HepG2 (cell line): ENCODE data around the gene TOP1. TPM values are rescaled to one million over a fixed set of nuclear protein-coding genes. Genes with fewer than 3 reads are reported as not detected.

Experiments used
- ATF6 ChIP-seq: sonication (generic); formaldehyde crosslinking; conservative IDR thresholded peaks from 2 replicates; pipeline ENCODE4 v1.4.0; 2020; ENCODE audit warnings: missing genetic modification reagents
- CERS6 ChIP-seq: sonication (generic); formaldehyde crosslinking; IDR thresholded peaks from 2 replicates; pipeline ENCODE4 v1.5.0; 2020; ENCODE audit warnings: missing genetic modification reagents
- ELF1 ChIP-seq: sonication (generic); formaldehyde crosslinking; IDR thresholded peaks from 2 replicates; pipeline ENCODE4 v1.4.0; 2020; ENCODE audit warnings: missing genetic modification reagents
- HINFP ChIP-seq: sonication (generic); formaldehyde crosslinking; IDR thresholded peaks from 2 replicates; pipeline ENCODE4 v1.4.0; 2020; ENCODE audit warnings: low read depth, mild to moderate bottlenecking, missing genetic modification reagents
- ISX ChIP-seq: sonication (generic); formaldehyde crosslinking; conservative IDR thresholded peaks from 2 replicates; pipeline ENCODE4 v1.5.0; 2020; ENCODE audit warnings: missing genetic modification reagents
- MIXL1 ChIP-seq: IDR thresholded peaks from 2 replicates; pipeline ENCODE4 v1.6.1; 2016
- NRL ChIP-seq: sonication (generic); formaldehyde crosslinking; IDR thresholded peaks from 2 replicates; pipeline ENCODE4 v1.5.0; 2020; ENCODE audit warnings: missing genetic modification reagents, mild to moderate bottlenecking, moderate library complexity, borderline replicate concordance
- RORA ChIP-seq: sonication (generic); formaldehyde crosslinking; IDR thresholded peaks from 2 replicates; pipeline ENCODE4 v1.5.0; 2020; ENCODE audit warnings: mild to moderate bottlenecking, missing genetic modification reagents, moderate library complexity
- SATB2 ChIP-seq: sonication (generic); formaldehyde crosslinking; IDR thresholded peaks from 2 replicates; pipeline ENCODE4 v1.5.0; 2020; ENCODE audit warnings: missing genetic modification reagents
- STAT5B ChIP-seq: sonication (generic); formaldehyde crosslinking; IDR thresholded peaks from 2 replicates; pipeline ENCODE4 v1.4.0; 2020; ENCODE audit warnings: missing genetic modification reagents
- THAP9 ChIP-seq: sonication (generic); formaldehyde crosslinking; IDR thresholded peaks from 2 replicates; pipeline ENCODE4; 2020; ENCODE audit warnings: missing genetic modification reagents, mild to moderate bottlenecking, borderline replicate concordance
- ZBTB2 ChIP-seq: sonication (generic); formaldehyde crosslinking; IDR thresholded peaks from 2 replicates; pipeline ENCODE4 v1.8.0; 2022; ENCODE audit warnings: low read depth, missing genetic modification reagents
- ZBTB38 ChIP-seq: sonication (generic); formaldehyde crosslinking; IDR thresholded peaks from 2 replicates; pipeline ENCODE4 v1.5.1; 2020; ENCODE audit warnings: mild to moderate bottlenecking, missing genetic modification reagents
- ZKSCAN8 ChIP-seq: IDR thresholded peaks from 2 replicates; pipeline ENCODE4 v1.6.1; 2016; ENCODE audit warnings: borderline replicate concordance, missing genetic modification reagents, missing compliant biosample characterization
- ZNF235 ChIP-seq: sonication (generic); formaldehyde crosslinking; IDR thresholded peaks from 2 replicates; pipeline ENCODE4 v1.8.1; 2023; ENCODE audit warnings: mild to moderate bottlenecking, missing genetic modification reagents, borderline replicate concordance
- ZNF30 ChIP-seq: sonication (generic); formaldehyde crosslinking; IDR thresholded peaks from 2 replicates; pipeline ENCODE4 v1.5.0; 2020; ENCODE audit warnings: mild to moderate bottlenecking, missing genetic modification reagents
- ZNF430 ChIP-seq: sonication (generic); formaldehyde crosslinking; IDR thresholded peaks from 2 replicates; pipeline ENCODE4 v1.9.0; 2021; ENCODE audit warnings: mild to moderate bottlenecking, missing genetic modification reagents
- ZNF788 ChIP-seq: sonication (generic); formaldehyde crosslinking; IDR thresholded peaks from 2 replicates; pipeline ENCODE4 v1.5.0; 2020; ENCODE audit warnings: mild to moderate bottlenecking, missing genetic modification reagents, borderline replicate concordance
- ZNF83 ChIP-seq: sonication (generic); formaldehyde crosslinking; IDR thresholded peaks from 2 replicates; pipeline ENCODE4 v1.4.0; 2020; ENCODE audit warnings: missing genetic modification reagents, mild to moderate bottlenecking, borderline replicate concordance
- polyA plus RNA-seq, 8 experiments: library from polyadenylated mRNA; depleted of rRNA in 3 of 8; stranded (reverse) in 7 of 8; unstranded in 1 of 8; fragments of >200 nt; fragmentation: Illumina TruSeq in 4 of 8; extraction: Trizol in 4 of 8; gene quantifications; 2 replicates each; pipeline versions ENCODE4 v1.2.1 to v1.2.3, GENCODE V29; 2011 to 2016; ENCODE audit warnings: low read depth in 4 of 8, missing spikeins in 1 of 8, mixed read lengths in 1 of 8; ENCODE audit not compliant: insufficient read depth in 1 of 8
- total RNA-seq, 5 experiments: library from RNA; depleted of rRNA; stranded (reverse); fragments of >200 nt; fragmentation: Illumina TruSeq; extraction: Trizol; gene quantifications; 2 replicates each; pipeline ENCODE4 v1.2.3, GENCODE V29; 2016; ENCODE audit warnings: low read depth in 1 of 5

Gene TOP1
- total and polyA plus RNA-seq, 2 of the 13 experiments (the other 11 are each of a cell fraction or from before 2014, with no cell fraction given), result 10.2 to 19.4 TPM

GRCh38 chr20:41137614-41138474, 109.2 kb downstream of the TOP1 start (continued):
- no peak for TF ChIP-seq CERS6 (CRISPR knock-in tag)
- TF ChIP-seq NRL (CRISPR knock-in tag), result peak; percentile 85; the same call in 1 of the 2 replicates
- peak; percentile 16; the same call in 1 of the 2 replicates for TF ChIP-seq HINFP (CRISPR knock-in tag)
- TF ChIP-seq ZNF430, result peak; percentile 24; the same call in 1 of the 2 replicates
- no peak; the same call in 1 of the 2 replicates for TF ChIP-seq ZBTB38 (CRISPR knock-in tag)
- TF ChIP-seq ZNF83, result peak; percentile 19; the same call in 1 of the 2 replicates
- TF ChIP-seq ATF6 (CRISPR knock-in tag), result no peak; the same call in 1 of the 2 replicates
- TF ChIP-seq ZBTB2, result peak; percentile 73; the same call in 1 of the 2 replicates
- no peak for TF ChIP-seq STAT5B (CRISPR knock-in tag)
- TF ChIP-seq ZNF788 (CRISPR knock-in tag), result peak; percentile 48; the same call in 1 of the 2 replicates
- TF ChIP-seq THAP9 (CRISPR knock-in tag), result peak; percentile 66; the same call in 1 of the 2 replicates
- TF ChIP-seq SATB2 (CRISPR knock-in tag), result no peak
- no peak for TF ChIP-seq RORA (CRISPR knock-in tag)
- TF ChIP-seq ZNF30, result peak; percentile 73; the same call in 1 of the 2 replicates
- 0 out of 2 replicates have a peak, but pooled peaks have one; percentile 50 for TF ChIP-seq ZNF235 (CRISPR knock-in tag)
- no peak for TF ChIP-seq ISX
- TF ChIP-seq ZKSCAN8 (CRISPR knock-in tag), result no peak; the same call in 1 of the 2 replicates
- TF ChIP-seq MIXL1 (CRISPR knock-in tag), result no peak
- peak; percentile 28; the same call in 1 of the 2 replicates for TF ChIP-seq ELF1 (CRISPR knock-in tag)
